Endothelial cell of umbilical vein (primary cell): ENCODE measurements around the gene IRF8. TPM values are rescaled to one million over a fixed set of nuclear protein-coding genes. Genes with fewer than 3 reads are reported as not detected.

Experiments
- BruUV-seq: library from RNA; stranded (reverse); fragments of 400-500 nt; replicated peaks from 2 replicates; lab custom pipeline; 2021; lab: Mats Ljungman, UMichigan
- CTCF ChIA-PET: fragments of 300-600, 350-600 bp; sonication (Branson Sonifier 250); formaldehyde crosslinking; loops from one replicate; lab custom pipeline; 2021; ENCODE audit warnings: antibody characterized with exemption, inconsistent platforms; lab: Charles Lee
- POLR2A ChIA-PET: fragments of 300-600, 350-600 bp; sonication (Branson Sonifier 250); formaldehyde crosslinking; loops from one replicate; lab custom pipeline; 2021; ENCODE audit warnings: antibody characterized with exemption, inconsistent platforms; lab: Charles Lee
- DNase-seq: peaks from one replicate; pipeline ENCODE4 v3.0.0-alpha.2; 2011; ENCODE audit warnings: low read depth, low spot score
- FAIRE-seq: peaks from 2 replicates; lab custom pipeline; 2011; peaks lifted over from hg19 to GRCh38; lab: Jason Lieb, UNC
- H2AFZ ChIP-seq: 2 replicates; pipeline ENCODE4 v1.6.0; 2012; ENCODE audit warnings: low read depth, low read length, control low read depth, inconsistent platforms
- H3K27ac ChIP-seq: 2 replicates; pipeline ENCODE4 v1.5.1; 2011; ENCODE audit warnings: low read depth, mild to moderate bottlenecking, control low read depth, low read length, moderate library complexity; ENCODE audit not compliant: insufficient read depth
- H3K27me3 ChIP-seq, 2 experiments: 2 replicates each; pipeline versions ENCODE4 v1.6.0 to v1.6.1; 2011; ENCODE audit warnings: low read length in 2 of 2, mixed read lengths in 1 of 2; ENCODE audit not compliant: control insufficient read depth in 2 of 2, insufficient read depth in 2 of 2
- H3K36me3 ChIP-seq, 2 experiments: 2 replicates in 1 of 2; 3 replicates in 1 of 2; pipeline ENCODE4 v1.5.1; 2011; ENCODE audit warnings: low read length in 2 of 2, mild to moderate bottlenecking in 1 of 2, moderate library complexity in 1 of 2; ENCODE audit not compliant: control insufficient read depth in 2 of 2, insufficient read depth in 2 of 2; ENCODE audit errors: extremely low read depth in 1 of 2
- H3K4me1 ChIP-seq: 3 replicates; pipeline ENCODE4 v1.5.1; 2011; ENCODE audit warnings: mild to moderate bottlenecking, low read length; ENCODE audit not compliant: control insufficient read depth, insufficient read depth; ENCODE audit errors: extremely low read depth
- H3K4me2 ChIP-seq: 2 replicates; pipeline ENCODE4 v1.6.1; 2011; ENCODE audit warnings: low read length, control low read depth, mixed read lengths; ENCODE audit not compliant: insufficient read depth
- H3K4me3 ChIP-seq, 3 experiments: fragments of 200-600 bp in 1 of 3; sonication (generic), shearing (Covaris generic) in 1 of 3; replicated peaks in 1 of 3; 2 replicates each; pipeline ENCODE4 v1.5.1; 2011 to 2016; ENCODE audit warnings: control low read depth in 3 of 3, low read length in 3 of 3, mild to moderate bottlenecking in 2 of 3, inconsistent platforms in 1 of 3, low read depth in 1 of 3, moderate library complexity in 1 of 3; ENCODE audit not compliant: insufficient read depth in 1 of 3
- H3K79me2 ChIP-seq: 2 replicates; pipeline ENCODE4 v1.6.0; 2012; ENCODE audit warnings: low read length, inconsistent platforms; ENCODE audit not compliant: control insufficient read depth, insufficient read depth
- H3K9ac ChIP-seq: replicated peaks from 2 replicates; pipeline ENCODE3; 2011; ENCODE audit warnings: low read length, control low read depth; ENCODE audit not compliant: insufficient read depth; ENCODE audit errors: extremely low read depth
- H3K9me1 ChIP-seq: replicated peaks from 3 replicates; pipeline ENCODE4 v1.6.0; 2011; ENCODE audit warnings: mild to moderate bottlenecking, low read length; ENCODE audit not compliant: control insufficient read depth, insufficient read depth; ENCODE audit errors: extremely low read depth
- H3K9me3 ChIP-seq: replicated peaks from 2 replicates; pipeline ENCODE4 v1.5.1; 2012; ENCODE audit warnings: low read length, inconsistent platforms; ENCODE audit not compliant: control insufficient read depth, insufficient read depth
- H4K20me1 ChIP-seq: replicated peaks from 2 replicates; pipeline ENCODE3; 2011; ENCODE audit warnings: mild to moderate bottlenecking, low read length; ENCODE audit not compliant: control insufficient read depth, insufficient read depth; ENCODE audit errors: extremely low read depth
- EZH2 ChIP-seq: IDR thresholded peaks from 2 replicates; pipeline ENCODE4 v1.6.1; 2012; ENCODE audit warnings: borderline replicate concordance, low read depth, mild to moderate bottlenecking, moderate library complexity, low read length, inconsistent platforms; ENCODE audit not compliant: severe bottlenecking
- FOS ChIP-seq: IDR thresholded peaks from 2 replicates; pipeline ENCODE4 v1.6.1; 2011; ENCODE audit warnings: mild to moderate bottlenecking, low read length, moderate library complexity, borderline replicate concordance; ENCODE audit not compliant: insufficient read depth
- GATA2 ChIP-seq: IDR thresholded peaks from 2 replicates; pipeline ENCODE4 v1.7.0; 2011; ENCODE audit warnings: low read depth, mild to moderate bottlenecking, moderate library complexity, mixed read lengths, low read length; ENCODE audit not compliant: insufficient read length, insufficient read depth
- JUN ChIP-seq: IDR thresholded peaks from 2 replicates; pipeline ENCODE4 v1.6.1; 2011; ENCODE audit warnings: borderline replicate concordance, low read depth; ENCODE audit not compliant: insufficient read length, insufficient read depth
- MAX ChIP-seq: IDR thresholded peaks from 2 replicates; pipeline ENCODE4 v1.6.1; 2011; ENCODE audit not compliant: insufficient read depth, insufficient read length
- MYC ChIP-seq: IDR thresholded peaks from one replicate; pipeline ENCODE4 v1.6.1; 2011; ENCODE audit warnings: mild to moderate bottlenecking, low read depth, low read length
- POLR2A ChIP-seq: IDR thresholded peaks from 2 replicates; pipeline ENCODE4 v1.6.1; 2012; ENCODE audit warnings: low read depth, mild to moderate bottlenecking, control low read depth, low read length
- POLR2AphosphoS5 ChIP-seq: IDR thresholded peaks from 2 replicates; pipeline ENCODE4 v1.6.1; 2012; ENCODE audit warnings: low read depth, mild to moderate bottlenecking, control low read depth, low read length, moderate library complexity; ENCODE audit not compliant: insufficient read depth
- dilution Hi-C: fragments of 300-500 bp; cut with MboI; formaldehyde crosslinking; loops from one replicate; pipeline ENCODE4 v1.15.0; 2019; ENCODE audit warnings: low sequenced_read_pairs; ENCODE audit not compliant: extremely low pct_ligation_motif_present
- intact Hi-C: fragments of 100-400 bp; cut with micrococcal nuclease; formaldehyde crosslinking; loops from one replicate; pipeline ENCODE4 v1.10.0; 2022
- polyA plus RNA-seq, 4 experiments: library from polyadenylated mRNA; depleted of rRNA in 3 of 4; stranded (reverse) in 3 of 4; unstranded in 1 of 4; fragments of >200 nt; gene quantifications; 2 replicates each; pipeline versions ENCODE4 v1.2.1 to v1.2.3, GENCODE V29; 2011 to 2012; ENCODE audit warnings: missing spikeins in 1 of 4
- total RNA-seq: library from RNA; stranded (reverse); gene quantifications from 2 replicates; pipeline ENCODE4 v1.2.3, GENCODE V29; 2021
- TF ChIP-seq, protein P1 (sequence below), 2 donors: IDR thresholded peaks; 1 replicate in 1 of 2; 2 replicates in 1 of 2; pipeline ENCODE4 v1.5.1; 2011; ENCODE audit warnings: low read length in 2 of 2, mild to moderate bottlenecking in 2 of 2, moderate library complexity in 2 of 2, control low read depth in 1 of 2, inconsistent platforms in 1 of 2, low read depth in 1 of 2; ENCODE audit not compliant: insufficient read depth in 1 of 2; ENCODE audit errors: extremely low read depth in 1 of 2

The IRF8 gene
- total and polyA plus RNA-seq, 2 donors (not counting 3 experiments of a cell fraction or from before 2014, with no cell fraction given) = not detected

DNA sequence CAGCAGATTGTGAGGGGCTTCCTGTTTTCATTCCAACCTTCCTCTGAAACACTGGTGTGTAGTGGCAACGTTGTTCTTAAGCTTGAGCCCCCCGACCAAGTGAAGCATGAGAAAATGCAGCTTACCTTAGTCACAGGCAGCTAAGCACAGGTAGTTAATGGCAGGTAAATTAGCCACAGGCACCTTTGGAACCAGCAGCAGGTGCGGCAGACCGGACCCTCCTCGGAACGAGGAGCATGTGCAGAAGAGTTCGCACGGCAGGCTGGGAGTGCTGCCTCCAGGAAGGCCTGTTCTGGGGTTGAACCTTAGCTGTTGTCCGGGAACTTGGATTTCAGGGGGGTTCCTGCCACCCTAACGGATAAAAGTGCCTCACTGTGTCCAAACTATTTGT is 7.2 kb upstream of the IRF8 start:
- intact Hi-C loops (no loop called here), dilution Hi-C loops (no loop called here)
- BruUV-seq = no TSS peak

More for the DNA sequence above, 7.2 kb upstream of the IRF8 start:
- CTCF ChIA-PET = interaction anchor here (1.1 to 2.1 kb wide), 4 partner anchors 10 to 72 kb away, joined by 3 to 6 read pairs (median 6); no protein-coding TSS in a partner anchor
- Histone ChIP-seq H3K4me3 (no peak overlapping the region), H3K9me3 (no peaks in the 10 kb centered on the region), H3K4me1 (peaks cover 19% of the 10 kb centered on the region), H3K9me1 (no peaks in the 10 kb centered on the region), H3K27me3 (peaks cover 9 to 16% of the 10 kb centered on the region in 2 experiments), H2AFZ (no peak overlapping the region), H4K20me1 (no peaks in the 10 kb centered on the region), H3K36me3 (no peaks in the 10 kb centered on the region), H3K9ac (no peak overlapping the region), H3K79me2 (no peaks in the 10 kb centered on the region), H3K4me2 (no peak overlapping the region), H3K27ac (no peak overlapping the region)
- POLR2A ChIA-PET = no interaction called here
- FAIRE-seq (no peak), DNase-seq (no peak)
- TF ChIP-seq, protein P1, sequence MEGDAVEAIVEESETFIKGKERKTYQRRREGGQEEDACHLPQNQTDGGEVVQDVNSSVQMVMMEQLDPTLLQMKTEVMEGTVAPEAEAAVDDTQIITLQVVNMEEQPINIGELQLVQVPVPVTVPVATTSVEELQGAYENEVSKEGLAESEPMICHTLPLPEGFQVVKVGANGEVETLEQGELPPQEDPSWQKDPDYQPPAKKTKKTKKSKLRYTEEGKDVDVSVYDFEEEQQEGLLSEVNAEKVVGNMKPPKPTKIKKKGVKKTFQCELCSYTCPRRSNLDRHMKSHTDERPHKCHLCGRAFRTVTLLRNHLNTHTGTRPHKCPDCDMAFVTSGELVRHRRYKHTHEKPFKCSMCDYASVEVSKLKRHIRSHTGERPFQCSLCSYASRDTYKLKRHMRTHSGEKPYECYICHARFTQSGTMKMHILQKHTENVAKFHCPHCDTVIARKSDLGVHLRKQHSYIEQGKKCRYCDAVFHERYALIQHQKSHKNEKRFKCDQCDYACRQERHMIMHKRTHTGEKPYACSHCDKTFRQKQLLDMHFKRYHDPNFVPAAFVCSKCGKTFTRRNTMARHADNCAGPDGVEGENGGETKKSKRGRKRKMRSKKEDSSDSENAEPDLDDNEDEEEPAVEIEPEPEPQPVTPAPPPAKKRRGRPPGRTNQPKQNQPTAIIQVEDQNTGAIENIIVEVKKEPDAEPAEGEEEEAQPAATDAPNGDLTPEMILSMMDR (IDR thresholded peaks at IDR 0.05; ENCODE audit: extremely low read depth in 1 of 2, insufficient read depth in 1 of 2, low read depth in 1 of 2, low read length in 2 of 2) = no peak
- TF ChIP-seq MYC = no peak
- TF ChIP-seq MAX = no peak
- TF ChIP-seq POLR2A = no peak
- TF ChIP-seq GATA2 = no peak
- no peak for TF ChIP-seq JUN
- no peak for TF ChIP-seq EZH2
- no peak for TF ChIP-seq POLR2AphosphoS5
- no peak for TF ChIP-seq FOS
